GM23338 (cell line): ENCODE results near the gene ATAD1. TPM values are rescaled to one million over a fixed set of nuclear protein-coding genes. Genes with fewer than 3 reads are reported as not detected.

Experiments used
- ATAC-seq: fragments of 200-7000 bp; cut with Tn5 transposase; 3 replicates; pipeline ENCODE4 v1.9.1; 2020
- DNase-seq: peaks from one replicate; pipeline ENCODE4 v3.0.0-alpha.2; 2015; ENCODE audit warnings: low spot score
- H2AFZ ChIP-seq: fragments of 200-600 bp; sonication (generic); 2 replicates; pipeline ENCODE4 v1.8.0; 2016; ENCODE audit warnings: antibody characterized with exemption, mild to moderate bottlenecking, moderate library complexity
- H3F3A ChIP-seq: fragments of 200-600 bp; sonication (generic); replicated peaks from 2 replicates; pipeline ENCODE4 v1.8.0; 2017; ENCODE audit warnings: antibody characterized with exemption, mixed run types, low read depth
- H3K27ac ChIP-seq: fragments of 200-600 bp; sonication (generic); 2 replicates; pipeline ENCODE4 v1.6.1; 2016; ENCODE audit warnings: low read depth
- H3K27me3 ChIP-seq: fragments of 200-600 bp; sonication (generic); 2 replicates; pipeline ENCODE4 v1.8.0; 2016; ENCODE audit warnings: mild to moderate bottlenecking, mixed run types, moderate library complexity; ENCODE audit not compliant: insufficient read depth
- H3K36me3 ChIP-seq: fragments of 200-600 bp; sonication (generic); 2 replicates; pipeline ENCODE4 v1.8.0; 2016; ENCODE audit warnings: mild to moderate bottlenecking; ENCODE audit not compliant: insufficient read depth
- H3K4me1 ChIP-seq: fragments of 200-600 bp; sonication (generic); 2 replicates; pipeline ENCODE4 v1.8.0; 2016; ENCODE audit warnings: mild to moderate bottlenecking, moderate library complexity; ENCODE audit not compliant: insufficient read depth
- H3K4me2 ChIP-seq: fragments of 200-600 bp; sonication (generic); 2 replicates; pipeline ENCODE4 v1.7.1; 2017; ENCODE audit warnings: mixed run types
- H3K4me3 ChIP-seq: fragments of 200-600 bp; sonication (generic); 2 replicates; pipeline ENCODE4 v1.6.1; 2016; ENCODE audit warnings: mixed run types
- H3K79me2 ChIP-seq: fragments of 200-600 bp; sonication (generic); replicated peaks from 2 replicates; pipeline ENCODE4 v1.8.0; 2017; ENCODE audit warnings: mild to moderate bottlenecking; ENCODE audit not compliant: insufficient read depth
- H3K9me2 ChIP-seq: fragments of 200-600 bp; sonication (generic); 2 replicates; pipeline ENCODE4 v1.8.0; 2017; ENCODE audit not compliant: insufficient read depth
- H4K20me1 ChIP-seq: fragments of 200-600 bp; sonication (generic); replicated peaks from 2 replicates; pipeline ENCODE4 v1.8.0; 2017; ENCODE audit warnings: mild to moderate bottlenecking; ENCODE audit not compliant: insufficient read depth
- H3K27ac Mint-ChIP-seq: 2 replicates; pipeline ENCODE4 v1.8.0; 2020; ENCODE audit warnings: inconsistent platforms, mild to moderate bottlenecking, moderate library complexity, mixed read lengths
- H3K27me3 Mint-ChIP-seq: 3 replicates; pipeline ENCODE4 v1.8.0; 2022; ENCODE audit warnings: low read depth, mild to moderate bottlenecking, moderate library complexity, mixed read lengths, inconsistent platforms; ENCODE audit not compliant: insufficient read depth, poor library complexity
- H3K36me3 Mint-ChIP-seq: 3 replicates; pipeline ENCODE4 v1.8.0; 2021; ENCODE audit warnings: low read depth, mild to moderate bottlenecking, inconsistent platforms, moderate library complexity, mixed read lengths
- H3K4me1 Mint-ChIP-seq: 3 replicates; pipeline ENCODE4 v1.8.0; 2020; ENCODE audit warnings: mild to moderate bottlenecking, inconsistent platforms, mixed read lengths
- H3K4me3 Mint-ChIP-seq: 3 replicates; pipeline ENCODE4 v1.8.0; 2021; ENCODE audit warnings: moderate library complexity, mild to moderate bottlenecking, inconsistent platforms, mixed read lengths
- H3K9me3 Mint-ChIP-seq: 3 replicates; pipeline ENCODE4 v1.8.0; 2020; ENCODE audit warnings: moderate library complexity, mild to moderate bottlenecking, inconsistent platforms, mixed read lengths
- EZH2 ChIP-seq: fragments of 200-600 bp; sonication (generic); IDR thresholded peaks from one replicate; pipeline ENCODE4 v1.8.0; 2017; ENCODE audit warnings: antibody characterized with exemption, mild to moderate bottlenecking, low read depth; ENCODE audit not compliant: unreplicated experiment
- JUNB ChIP-seq: IDR thresholded peaks from one replicate; pipeline ENCODE4 v1.6.1; 2016; ENCODE audit warnings: antibody characterized with exemption; ENCODE audit not compliant: unreplicated experiment
- NANOG ChIP-seq: IDR thresholded peaks from 2 replicates; pipeline ENCODE4 v1.6.1; 2016; ENCODE audit warnings: antibody characterized with exemption, borderline replicate concordance
- POLR2AphosphoS5 ChIP-seq: IDR thresholded peaks from 2 replicates; pipeline ENCODE4 v1.6.1; 2016; ENCODE audit warnings: antibody characterized with exemption, low read depth
- REST ChIP-seq: IDR thresholded peaks from one replicate; pipeline ENCODE4 v1.6.1; 2018; ENCODE audit warnings: antibody characterized with exemption; ENCODE audit not compliant: unreplicated experiment
- STAT1 ChIP-seq: IDR thresholded peaks from one replicate; pipeline ENCODE4 v1.6.1; 2016; ENCODE audit warnings: antibody characterized with exemption; ENCODE audit not compliant: unreplicated experiment
- ZNF114 ChIP-seq: fragments of 250-450 bp; sonication (Bioruptor Pico); IDR thresholded peaks from 2 replicates; pipeline ENCODE4 v1.5.0; 2020; ENCODE audit warnings: mild to moderate bottlenecking, moderate library complexity
- ZNF331 ChIP-seq: fragments of 250-450 bp; sonication (Bioruptor Pico); IDR thresholded peaks from 2 replicates; pipeline ENCODE4 v1.5.0; 2020; ENCODE audit warnings: low read depth, mild to moderate bottlenecking, moderate library complexity
- ZNF462 ChIP-seq: fragments of 250-450 bp; sonication (Bioruptor Pico); IDR thresholded peaks from 2 replicates; pipeline ENCODE4 v1.5.0; 2020; ENCODE audit warnings: mild to moderate bottlenecking, moderate library complexity
- polyA plus RNA-seq: library from polyadenylated mRNA; unstranded; fragments of >200 nt; fragmentation: Nextera tagmentation; extraction: Ambion mirVana; gene quantifications from 2 replicates; pipeline ENCODE4 v1.2.1, GENCODE V29; 2016
- total RNA-seq: library from RNA; depleted of rRNA; stranded (reverse); fragments of >200 nt; shearing (Covaris generic); gene quantifications from 2 replicates; pipeline ENCODE4 v1.2.3, GENCODE V29; 2014
- TF ChIP-seq, protein P1 (sequence below): IDR thresholded peaks from 2 replicates; pipeline ENCODE4 v1.6.1; 2016; ENCODE audit warnings: antibody characterized with exemption
- TF ChIP-seq, protein P2 (sequence below), 2 experiments: fragments of 200-600 bp in 1 of 2; sonication (generic) in 1 of 2; conservative IDR thresholded peaks; 2 replicates each; pipeline versions ENCODE4 v1.5.1 to v1.6.1; 2016 to 2017; ENCODE audit warnings: antibody characterized with exemption in 2 of 2, low read depth in 2 of 2, mild to moderate bottlenecking in 2 of 2, moderate library complexity in 1 of 2

ATAD1 gene
- total and polyA plus RNA-seq, 2 experiments from 2014 or later = 30.3 to 49.6 TPM

- Mint-ChIP-seq H3K9me3 (no peaks in the 10 kb centered on the region), H3K4me3 (no peak overlapping the region), H3K27me3 (no peaks in the 10 kb centered on the region), H3K36me3 (no peaks in the 10 kb centered on the region), H3K4me1 (peaks cover under 1% of the 10 kb centered on the region; the same call in 1 of the 3 replicates), H3K27ac (no peak overlapping the region)
- TF ChIP-seq ZNF462 (CRISPR knock-in tag) = no peak
- TF ChIP-seq ZNF114 (CRISPR knock-in tag) = no peak
- no peak for TF ChIP-seq EZH2
- no peak for TF ChIP-seq REST
- TF ChIP-seq JUNB = no peak
- TF ChIP-seq POLR2AphosphoS5 = no peak
- TF ChIP-seq, protein P1, sequence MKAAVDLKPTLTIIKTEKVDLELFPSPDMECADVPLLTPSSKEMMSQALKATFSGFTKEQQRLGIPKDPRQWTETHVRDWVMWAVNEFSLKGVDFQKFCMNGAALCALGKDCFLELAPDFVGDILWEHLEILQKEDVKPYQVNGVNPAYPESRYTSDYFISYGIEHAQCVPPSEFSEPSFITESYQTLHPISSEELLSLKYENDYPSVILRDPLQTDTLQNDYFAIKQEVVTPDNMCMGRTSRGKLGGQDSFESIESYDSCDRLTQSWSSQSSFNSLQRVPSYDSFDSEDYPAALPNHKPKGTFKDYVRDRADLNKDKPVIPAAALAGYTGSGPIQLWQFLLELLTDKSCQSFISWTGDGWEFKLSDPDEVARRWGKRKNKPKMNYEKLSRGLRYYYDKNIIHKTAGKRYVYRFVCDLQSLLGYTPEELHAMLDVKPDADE = no peak
- TF ChIP-seq ZNF331 = no peak
- TF ChIP-seq STAT1 = no peak
- no peak for TF ChIP-seq NANOG
- TF ChIP-seq, protein P2, sequence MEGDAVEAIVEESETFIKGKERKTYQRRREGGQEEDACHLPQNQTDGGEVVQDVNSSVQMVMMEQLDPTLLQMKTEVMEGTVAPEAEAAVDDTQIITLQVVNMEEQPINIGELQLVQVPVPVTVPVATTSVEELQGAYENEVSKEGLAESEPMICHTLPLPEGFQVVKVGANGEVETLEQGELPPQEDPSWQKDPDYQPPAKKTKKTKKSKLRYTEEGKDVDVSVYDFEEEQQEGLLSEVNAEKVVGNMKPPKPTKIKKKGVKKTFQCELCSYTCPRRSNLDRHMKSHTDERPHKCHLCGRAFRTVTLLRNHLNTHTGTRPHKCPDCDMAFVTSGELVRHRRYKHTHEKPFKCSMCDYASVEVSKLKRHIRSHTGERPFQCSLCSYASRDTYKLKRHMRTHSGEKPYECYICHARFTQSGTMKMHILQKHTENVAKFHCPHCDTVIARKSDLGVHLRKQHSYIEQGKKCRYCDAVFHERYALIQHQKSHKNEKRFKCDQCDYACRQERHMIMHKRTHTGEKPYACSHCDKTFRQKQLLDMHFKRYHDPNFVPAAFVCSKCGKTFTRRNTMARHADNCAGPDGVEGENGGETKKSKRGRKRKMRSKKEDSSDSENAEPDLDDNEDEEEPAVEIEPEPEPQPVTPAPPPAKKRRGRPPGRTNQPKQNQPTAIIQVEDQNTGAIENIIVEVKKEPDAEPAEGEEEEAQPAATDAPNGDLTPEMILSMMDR (conservative IDR thresholded peaks at IDR 0.05; ENCODE audit: low read depth in 2 of 2) = no peak
- Histone ChIP-seq H3K4me3 (no peak overlapping the region), H3K4me1 (no peaks in the 10 kb centered on the region), H3K9me2 (no peaks in the 10 kb centered on the region), H2AFZ (no peak overlapping the region), H3K4me2 (no peak overlapping the region), H3K36me3 (no peaks in the 10 kb centered on the region), H3K27me3 (no peaks in the 10 kb centered on the region), H4K20me1 (no peaks in the 10 kb centered on the region), H3K79me2 (no peaks in the 10 kb centered on the region), H3F3A (no peaks in the 10 kb centered on the region), H3K27ac (no peak overlapping the region)
- DNase-seq = no peak
- no peak for ATAC-seq
These were observed 23.2 kb upstream of the ATAD1 start for GRCh38 chr10:87841186-87841585.
